Amniotic epithelial cell (primary cell): Measurements from ENCODE around the gene ST3GAL3.
A peak's percentile ranks its signal among the peaks of the same experiment; 100 is the strongest.

Experiments
- DNase-seq: peaks from one replicate; pipeline ENCODE4 v3.0.0-alpha.2; 2010; ENCODE audit warnings: low read depth

ST3GAL3 gene

GRCh38 chr1:43786960-43787359 is 79.6 kb downstream of the ST3GAL3 start:
- no peak for DNase-seq

- no peak for DNase-seq
Observed at GRCh38 chr1:43789604-43790550, 82.5 kb downstream of the ST3GAL3 start.

GRCh38 chr1:43791243-43791642 is 83.9 kb downstream of the ST3GAL3 start:
- no peak for DNase-seq

- peak; percentile 79 for DNase-seq
Observed at GRCh38 chr1:43796111-43796581, 88.8 kb downstream of the ST3GAL3 start.

GRCh38 chr1:43797891-43798290 is 90.6 kb downstream of the ST3GAL3 start:
- no peak for DNase-seq

DNA sequence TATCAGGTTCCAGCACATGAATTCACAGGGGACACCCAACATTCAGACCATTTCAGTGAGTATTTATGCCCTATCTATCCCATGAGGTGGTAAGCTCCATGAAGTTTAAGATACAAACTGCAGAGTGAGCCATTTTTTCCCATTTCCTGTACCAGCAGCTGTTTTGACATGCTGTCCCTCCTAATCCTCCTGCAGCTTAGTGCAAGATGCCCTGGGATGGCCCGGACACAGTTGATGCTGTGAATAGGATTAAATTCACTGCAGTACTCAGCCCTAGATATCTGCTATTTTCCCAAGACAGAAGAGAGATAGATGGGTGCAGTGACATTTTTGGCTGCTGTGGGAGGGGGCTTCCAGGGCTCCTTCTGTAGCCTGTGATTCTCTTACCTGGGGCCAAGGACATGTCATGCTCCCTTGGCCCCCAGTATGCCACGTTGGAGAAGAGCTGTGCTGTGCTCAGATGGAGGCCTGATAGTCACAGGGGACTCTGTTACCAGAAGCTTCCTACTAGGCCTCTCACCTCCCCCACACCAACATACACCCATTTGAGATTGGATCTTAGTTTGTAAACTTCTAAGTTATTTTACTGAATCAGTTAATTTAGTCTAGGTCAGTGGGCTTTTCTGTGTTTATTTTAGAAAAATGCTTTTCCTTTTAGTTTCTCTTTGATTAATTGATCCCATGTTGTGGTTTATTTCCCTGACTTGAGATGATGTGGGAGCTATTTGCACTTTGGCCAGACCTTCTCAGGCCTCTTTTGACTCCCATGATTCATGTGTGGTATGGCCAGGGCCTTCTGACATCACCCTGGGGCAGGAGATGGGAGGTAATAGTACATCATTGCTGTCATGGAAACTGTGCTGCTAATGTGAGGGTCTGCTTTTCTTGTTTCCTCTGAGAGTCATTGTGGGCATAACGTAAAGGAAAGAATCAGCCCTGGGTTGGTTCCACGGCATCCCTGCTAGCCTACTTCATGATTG is 92.6 kb downstream of the ST3GAL3 start:
- peak; percentile 93 for DNase-seq

GRCh38 chr1:43800771-43801170 is 93.4 kb downstream of the ST3GAL3 start:
- no peak for DNase-seq

GRCh38 chr1:43801203-43801602 is 93.9 kb downstream of the ST3GAL3 start:
- DNase-seq = no peak

DNA sequence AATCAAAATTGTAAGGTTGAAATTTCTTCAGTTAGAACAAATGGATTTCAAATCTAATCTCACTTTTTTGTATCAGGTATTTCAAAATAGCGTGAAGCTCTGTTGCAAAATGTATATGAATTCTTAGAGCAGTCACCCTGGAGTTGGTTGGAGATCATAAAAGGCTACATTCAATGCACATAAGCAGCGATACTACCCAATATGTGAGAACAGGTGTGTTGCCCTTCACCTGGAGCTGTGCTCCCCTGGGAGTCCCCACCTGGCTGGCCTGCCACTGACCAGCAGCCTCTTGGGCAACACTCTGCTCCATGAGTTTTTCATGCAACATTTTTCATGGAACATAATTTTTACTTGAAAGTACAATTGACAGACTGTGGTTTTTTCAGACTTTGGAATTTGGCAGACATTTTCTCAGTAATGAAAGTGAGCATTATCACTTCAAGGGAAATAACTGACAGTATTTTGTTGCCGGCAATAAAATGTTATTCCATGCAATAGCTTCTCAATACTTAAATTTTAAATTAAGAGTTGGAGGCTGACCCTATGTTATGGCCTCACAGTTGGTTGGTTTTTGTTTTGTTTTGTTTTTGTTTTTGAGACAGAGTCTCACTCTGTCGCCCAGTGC is 95.1 kb downstream of the ST3GAL3 start:
- no peak for DNase-seq

DNA sequence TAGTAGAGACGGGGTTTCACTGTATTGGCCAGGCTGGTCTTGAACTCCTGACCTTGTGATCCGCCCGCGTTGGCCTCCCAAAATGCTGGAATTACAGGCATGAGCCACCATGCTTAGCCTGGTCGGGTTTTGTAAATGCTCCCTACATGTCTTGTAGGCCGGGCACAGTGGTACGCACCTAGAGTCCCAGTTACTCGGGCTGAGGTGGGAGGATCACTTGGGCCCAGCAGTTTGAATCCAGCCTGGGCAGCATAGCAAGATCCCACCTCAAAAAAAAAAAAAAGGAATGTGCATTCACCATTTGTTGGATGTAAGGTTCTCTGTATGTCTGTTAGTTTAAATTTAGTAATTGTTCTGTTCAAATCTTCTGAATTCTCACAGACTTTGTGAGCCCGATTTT is 95.8 kb downstream of the ST3GAL3 start:
- no peak for DNase-seq

DNA sequence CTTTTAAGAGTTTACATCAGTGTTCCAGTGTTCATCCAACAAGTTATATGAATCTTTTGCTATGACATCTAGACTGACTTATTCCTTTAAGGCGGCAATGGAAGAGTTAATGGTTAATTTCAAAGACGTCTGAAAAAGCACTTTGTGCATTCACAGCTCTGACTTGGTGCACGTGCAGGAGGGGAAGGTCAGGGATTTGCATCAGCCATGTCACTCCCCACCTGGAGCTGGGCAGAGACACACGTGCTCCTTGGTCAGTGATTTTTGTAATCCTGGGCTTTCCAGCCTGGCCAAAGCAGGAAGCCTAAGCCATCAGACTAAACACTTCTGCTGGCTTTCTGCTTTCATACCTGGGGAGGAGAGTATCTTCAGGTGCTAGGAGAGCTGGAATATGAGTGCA is 96.3 kb downstream of the ST3GAL3 start:
- DNase-seq = no peak

DNA sequence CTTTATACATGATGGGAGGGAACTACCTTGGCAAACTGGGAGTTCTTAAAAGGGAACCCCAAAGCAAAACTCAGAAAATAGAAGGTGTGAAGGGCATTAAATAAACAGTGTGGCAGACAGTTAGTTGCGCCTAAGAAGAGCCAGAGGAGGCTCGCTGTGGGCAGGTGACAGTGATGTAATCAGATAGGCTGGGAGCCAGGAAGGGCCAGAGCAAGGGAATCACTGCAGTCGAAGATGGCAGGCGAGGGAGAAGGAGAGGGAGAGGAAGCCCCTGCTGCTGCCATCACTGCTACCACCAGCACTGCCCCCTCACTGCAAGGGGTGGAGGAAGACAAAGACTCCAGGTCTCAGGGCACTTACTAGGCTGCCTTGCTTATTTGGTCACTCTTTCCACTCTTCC is 97.2 kb downstream of the ST3GAL3 start:
- DNase-seq = no peak

- no peak for DNase-seq
Observed at GRCh38 chr1:43805340-43805739, 98.0 kb downstream of the ST3GAL3 start.

GRCh38 chr1:43806183-43806582 is 98.8 kb downstream of the ST3GAL3 start:
- no peak for DNase-seq

GRCh38 chr1:43809097-43809673 is 101.8 kb downstream of the ST3GAL3 start:
- DNase-seq = no peak

- DNase-seq = no peak
Observed at GRCh38 chr1:43812579-43812978, 105.2 kb downstream of the ST3GAL3 start.

DNA sequence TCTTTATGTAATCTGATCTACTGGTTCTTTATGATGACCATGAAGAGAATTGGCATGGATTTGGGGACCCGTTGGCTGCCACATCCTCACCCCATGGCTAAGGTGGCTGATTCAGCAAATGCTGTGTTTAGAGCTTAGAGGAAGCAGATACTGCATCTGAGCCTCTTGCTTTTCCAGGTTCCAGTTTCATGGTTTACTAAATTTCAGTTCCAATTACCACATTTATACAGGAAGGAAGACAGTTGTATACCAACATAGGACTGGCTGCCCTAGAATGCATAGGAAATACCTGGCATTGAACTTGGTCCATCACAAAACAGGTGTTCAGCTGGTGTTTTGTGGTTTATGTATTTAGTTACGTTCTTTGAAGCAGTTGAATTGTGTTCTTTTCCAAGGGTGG is 107.1 kb downstream of the ST3GAL3 start:
- no peak for DNase-seq

GRCh38 chr1:43817304-43817939 is 110.1 kb downstream of the ST3GAL3 start:
- DNase-seq = no peak

DNA sequence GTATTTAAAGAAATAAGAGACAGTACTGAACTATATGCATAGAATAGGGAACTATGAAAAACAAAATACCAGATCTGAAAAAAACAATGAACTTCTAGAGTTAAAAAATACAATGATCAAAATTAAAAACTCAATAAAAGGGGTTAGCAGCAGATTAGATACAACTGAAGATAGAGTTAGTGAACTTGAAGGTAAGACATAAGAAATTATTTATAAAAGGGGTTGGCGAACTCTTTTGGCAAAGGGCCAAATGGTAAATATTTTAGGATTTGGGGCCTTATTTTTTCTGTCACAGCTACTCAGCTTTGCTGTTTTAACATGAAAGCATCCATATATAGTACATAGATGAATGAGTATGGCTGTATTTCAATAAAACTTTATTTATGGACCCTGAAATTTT is 111.4 kb downstream of the ST3GAL3 start:
- no peak for DNase-seq

- DNase-seq = no peak
Observed at GRCh38 chr1:43819357-43819756, 112.0 kb downstream of the ST3GAL3 start.

DNA sequence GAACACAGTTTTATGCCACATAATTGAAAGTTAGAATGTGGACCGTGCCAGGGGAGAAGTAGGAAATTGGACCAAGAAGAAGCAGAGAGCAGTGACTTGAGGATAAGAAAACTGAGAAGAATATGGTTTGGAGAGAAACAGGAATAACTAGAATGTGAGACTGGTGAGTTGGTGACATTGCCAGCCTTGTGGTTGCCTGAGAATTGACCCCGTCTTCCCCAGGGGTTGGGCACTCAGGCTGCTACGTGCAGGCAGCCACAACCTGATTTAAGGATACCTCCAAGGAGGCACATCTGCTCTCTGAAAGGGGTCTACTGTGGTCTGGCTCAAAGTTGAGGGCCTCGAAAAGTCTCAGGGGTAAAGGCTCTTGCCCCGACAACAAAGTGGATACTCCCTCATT is 114.1 kb downstream of the ST3GAL3 start:
- DNase-seq = no peak
